Measurements from ENCODE around the gene FAM135A. TPM values are rescaled to one million over a fixed set of nuclear protein-coding genes. Genes with fewer than 3 reads are reported as not detected.

The FAM135A gene
- total and polyA plus RNA-seq, 2 donors from 2014 or later, result 8.5 to 48.4 TPM

GRCh38 chr6:70518723-70519122 is 105.4 kb downstream of the FAM135A start:
- Histone ChIP-seq H3K4me3 (ENCODE audit: low read length in 3 of 3) (no peak overlapping the region), H3K9ac (ENCODE audit: low read length in 3 of 3) (no peak overlapping the region), H3K36me3 (ENCODE audit: control insufficient read depth in 2 of 3, insufficient read depth in 3 of 3, low read length in 3 of 3) (no peaks in the 10 kb centered on the region), H3K9me3 (ENCODE audit: control insufficient read depth in 2 of 3, insufficient read depth in 1 of 3, low read length in 3 of 3) (no peaks in the 10 kb centered on the region), H3K4me1 (ENCODE audit: control insufficient read depth in 2 of 3, insufficient read depth in 2 of 3, low read depth in 1 of 3, low read length in 3 of 3) (no peaks in the 10 kb centered on the region), H3K27ac (ENCODE audit: low read depth in 2 of 2, low read length in 2 of 2) (no peak overlapping the region), H3K27me3 (ENCODE audit: control insufficient read depth, insufficient read depth, low read length) (no peaks in the 10 kb centered on the region)
- TF ChIP-seq, protein P1, sequence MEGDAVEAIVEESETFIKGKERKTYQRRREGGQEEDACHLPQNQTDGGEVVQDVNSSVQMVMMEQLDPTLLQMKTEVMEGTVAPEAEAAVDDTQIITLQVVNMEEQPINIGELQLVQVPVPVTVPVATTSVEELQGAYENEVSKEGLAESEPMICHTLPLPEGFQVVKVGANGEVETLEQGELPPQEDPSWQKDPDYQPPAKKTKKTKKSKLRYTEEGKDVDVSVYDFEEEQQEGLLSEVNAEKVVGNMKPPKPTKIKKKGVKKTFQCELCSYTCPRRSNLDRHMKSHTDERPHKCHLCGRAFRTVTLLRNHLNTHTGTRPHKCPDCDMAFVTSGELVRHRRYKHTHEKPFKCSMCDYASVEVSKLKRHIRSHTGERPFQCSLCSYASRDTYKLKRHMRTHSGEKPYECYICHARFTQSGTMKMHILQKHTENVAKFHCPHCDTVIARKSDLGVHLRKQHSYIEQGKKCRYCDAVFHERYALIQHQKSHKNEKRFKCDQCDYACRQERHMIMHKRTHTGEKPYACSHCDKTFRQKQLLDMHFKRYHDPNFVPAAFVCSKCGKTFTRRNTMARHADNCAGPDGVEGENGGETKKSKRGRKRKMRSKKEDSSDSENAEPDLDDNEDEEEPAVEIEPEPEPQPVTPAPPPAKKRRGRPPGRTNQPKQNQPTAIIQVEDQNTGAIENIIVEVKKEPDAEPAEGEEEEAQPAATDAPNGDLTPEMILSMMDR (IDR thresholded peaks at IDR 0.05; ENCODE audit: borderline replicate concordance, extremely low read depth, insufficient read depth), result no peak
- DNase-seq, result no peak
- intact Hi-C loops (cut with DNase I), result no loop called here
- FAIRE-seq, result no peak

DNA sequence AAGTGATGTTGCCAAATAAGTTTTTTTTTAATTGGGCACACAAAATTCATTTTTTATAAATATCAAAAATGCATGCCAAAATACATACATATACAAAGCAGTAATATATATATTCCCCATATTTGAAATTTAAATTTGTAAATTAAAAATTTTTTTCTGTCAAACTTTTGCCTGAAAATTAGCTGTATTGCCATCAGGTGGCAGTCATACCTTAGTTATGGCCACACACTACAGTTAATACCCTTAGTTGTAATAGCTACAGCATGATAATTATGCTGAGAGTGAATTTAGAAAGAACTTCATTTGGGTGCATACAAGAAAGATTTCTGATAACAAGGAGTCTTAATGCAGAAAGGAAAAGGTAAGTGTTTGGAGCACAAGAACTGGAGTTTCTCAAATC is 107.3 kb downstream of the FAM135A start:
- no peak overlapping the region for H3K27ac ChIP-seq (ENCODE audit: low read depth in 2 of 2, low read length in 2 of 2)
- DNase-seq (peak in 2 of 5 donors; percentile 7 to 11), FAIRE-seq (peak; percentile 41)
- intact Hi-C loops (cut with DNase I), result no loop called here
- TF ChIP-seq, protein P1 (IDR thresholded peaks at IDR 0.05; ENCODE audit: borderline replicate concordance, extremely low read depth, insufficient read depth), result peak; percentile 27
- no peaks in the 10 kb centered on the region for H3K36me3 ChIP-seq (ENCODE audit: control insufficient read depth in 2 of 3, insufficient read depth in 3 of 3, low read length in 3 of 3)
- no peak overlapping the region for H3K4me3 ChIP-seq (ENCODE audit: low read length in 3 of 3)
- no peaks in the 10 kb centered on the region for H3K4me1 ChIP-seq (ENCODE audit: control insufficient read depth in 2 of 3, insufficient read depth in 2 of 3, low read depth in 1 of 3, low read length in 3 of 3)
- H3K27me3 ChIP-seq (ENCODE audit: control insufficient read depth, insufficient read depth, low read length), result no peaks in the 10 kb centered on the region
- no peaks in the 10 kb centered on the region for H3K9me3 ChIP-seq (ENCODE audit: control insufficient read depth in 2 of 3, insufficient read depth in 1 of 3, low read length in 3 of 3)
- H3K9ac ChIP-seq (ENCODE audit: low read length in 3 of 3), result no peak overlapping the region

DNA sequence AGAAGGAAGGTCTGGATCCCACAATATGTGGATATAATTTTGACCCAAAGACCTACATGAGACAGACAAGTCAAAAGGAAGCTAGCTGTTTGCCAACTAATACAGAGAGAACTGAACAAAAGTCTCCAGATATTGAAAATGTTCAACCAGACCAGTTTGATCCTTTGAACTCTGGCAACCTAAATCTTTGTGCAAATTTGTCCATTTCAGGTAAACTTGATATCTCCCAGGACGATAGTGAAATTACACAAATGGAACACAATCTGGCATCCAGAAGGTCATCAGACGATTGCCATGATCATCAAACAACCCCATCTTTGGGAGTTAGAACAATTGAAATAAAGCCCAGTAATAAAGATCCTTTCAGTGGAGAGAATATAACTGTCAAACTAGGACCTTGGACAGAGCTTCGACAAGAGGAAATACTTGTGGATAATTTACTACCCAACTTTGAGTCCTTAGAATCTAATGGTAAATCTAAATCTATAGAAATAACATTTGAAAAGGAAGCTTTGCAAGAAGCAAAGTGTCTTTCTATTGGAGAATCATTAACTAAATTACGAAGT is 111.5 kb downstream of the FAM135A start:
- DNase-seq, result no peak
- Histone ChIP-seq H3K27me3 (ENCODE audit: control insufficient read depth, insufficient read depth, low read length) (no peaks in the 10 kb centered on the region), H3K36me3 (ENCODE audit: control insufficient read depth in 2 of 3, insufficient read depth in 3 of 3, low read length in 3 of 3) (peaks cover 0 to 5% (median 2%) of the 10 kb centered on the region in 3 donors), H3K4me1 (ENCODE audit: control insufficient read depth in 2 of 3, insufficient read depth in 2 of 3, low read depth in 1 of 3, low read length in 3 of 3) (no peaks in the 10 kb centered on the region), H3K9me3 (ENCODE audit: control insufficient read depth in 2 of 3, insufficient read depth in 1 of 3, low read length in 3 of 3) (no peaks in the 10 kb centered on the region), H3K9ac (ENCODE audit: low read length in 3 of 3) (no peak overlapping the region), H3K27ac (ENCODE audit: low read depth in 2 of 2, low read length in 2 of 2) (no peak overlapping the region), H3K4me3 (ENCODE audit: low read length in 3 of 3) (no peak overlapping the region)
- FAIRE-seq, result no peak
- TF ChIP-seq, protein P1 (IDR thresholded peaks at IDR 0.05; ENCODE audit: borderline replicate concordance, extremely low read depth, insufficient read depth), result no peak
- intact Hi-C loops (cut with DNase I), result no loop called here
